WI38 (cell line): Measurements from ENCODE around the gene METTL23.

ENCODE experiments used
- H3K4me3 ChIP-seq: 2 replicates; pipeline ENCODE4 v1.5.1; 2011; ENCODE audit warnings: low read depth, mild to moderate bottlenecking, control low read depth, low read length
- CTCF ChIP-seq: IDR thresholded peaks from 2 replicates; pipeline ENCODE4 v1.5.1; 2012; ENCODE audit warnings: low read depth, mild to moderate bottlenecking, control low read depth, low read length

The METTL23 gene

GRCh38 chr17:76726776-76727718 lies at the start of gene METTL23:
TSS of gene METTL23 (plus strand) at chr17:76726839. CDS start at chr17:76729711, 2,872 bp downstream.
- peak; percentile 71 for TF ChIP-seq CTCF
- peak within 1 kb of the TSS; percentile 61 for H3K4me3 ChIP-seq

- no peak for TF ChIP-seq CTCF
- H3K4me3 ChIP-seq: no peak overlapping the region
These were observed 49.2 kb upstream of the METTL23 start for GRCh38 chr17:76677406-76677805.

GRCh38 chr17:76678330-76678729 lies 48.3 kb upstream of the METTL23 start:
- TF ChIP-seq CTCF: no peak
- no peak overlapping the region for H3K4me3 ChIP-seq

- H3K4me3 ChIP-seq: no peak overlapping the region
- no peak for TF ChIP-seq CTCF
These were observed 47.4 kb upstream of the METTL23 start for GRCh38 chr17:76679239-76679638.

GRCh38 chr17:76681222-76682137 lies 45.2 kb upstream of the METTL23 start:
- H3K4me3 ChIP-seq: no peak overlapping the region
- peak; percentile 70 for TF ChIP-seq CTCF

GRCh38 chr17:76682296-76682695 lies 44.3 kb upstream of the METTL23 start:
- H3K4me3 ChIP-seq: no peak overlapping the region
- TF ChIP-seq CTCF: no peak
